OCI-LY1 (cell line): ENCODE measurements around the gene COL15A1.

ENCODE experiments used
- H2AFZ ChIP-seq: fragments of 200-600 bp; sonication (generic), shearing (Covaris generic); 2 replicates; pipeline ENCODE4 v1.6.0; 2014; ENCODE audit warnings: antibody characterized with exemption, mild to moderate bottlenecking, low read length
- H3F3A ChIP-seq: fragments of 200-600 bp; sonication (generic), shearing (Covaris generic); 2 replicates; pipeline ENCODE4 v1.6.0; 2014; ENCODE audit warnings: mild to moderate bottlenecking, antibody characterized with exemption, low read length, moderate library complexity; ENCODE audit not compliant: insufficient read depth
- H3K27ac ChIP-seq: fragments of 200-600 bp; sonication (generic); 2 replicates; pipeline ENCODE4 v1.5.1; 2014; ENCODE audit warnings: low read length, mixed run types, mild to moderate bottlenecking, low read depth; ENCODE audit not compliant: poor library complexity, severe bottlenecking
- H3K27me3 ChIP-seq: fragments of 200-600 bp; sonication (generic); 2 replicates; pipeline ENCODE4 v1.6.0; 2014; ENCODE audit warnings: antibody characterized with exemption, mild to moderate bottlenecking, low read length, moderate library complexity; ENCODE audit not compliant: insufficient read depth
- H3K36me3 ChIP-seq: fragments of 200-600 bp; sonication (generic); 2 replicates; pipeline ENCODE4 v1.6.1; 2014; ENCODE audit warnings: mild to moderate bottlenecking, antibody characterized with exemption, low read length, moderate library complexity, mixed read lengths; ENCODE audit not compliant: insufficient read depth
- H3K4me1 ChIP-seq: fragments of 200-600 bp; sonication (generic); 2 replicates; pipeline ENCODE4 v1.5.1; 2014; ENCODE audit warnings: mild to moderate bottlenecking, low read length, moderate library complexity; ENCODE audit not compliant: insufficient read depth, severe bottlenecking
- H3K4me2 ChIP-seq: fragments of 200-600 bp; sonication (generic), shearing (Covaris generic); 2 replicates; pipeline ENCODE4 v1.6.1; 2014; ENCODE audit warnings: low read length
- H3K4me3 ChIP-seq: fragments of 200-600 bp; sonication (generic); 2 replicates; pipeline ENCODE4 v1.5.1; 2014; ENCODE audit warnings: low read length, low read depth, mild to moderate bottlenecking, mixed read lengths; ENCODE audit not compliant: poor library complexity, severe bottlenecking
- H3K79me2 ChIP-seq: fragments of 200-600 bp; shearing (Covaris generic); 2 replicates; pipeline ENCODE4 v1.6.1; 2016; ENCODE audit warnings: mixed run types, low read length, mixed read lengths; ENCODE audit not compliant: insufficient read depth
- H3K9ac ChIP-seq: fragments of 200-600 bp; sonication (generic), shearing (Covaris generic); 2 replicates; pipeline ENCODE4 v1.6.1; 2014; ENCODE audit warnings: mild to moderate bottlenecking, low read length, mixed read lengths
- H3K9me2 ChIP-seq: fragments of 200-600 bp; sonication (generic), shearing (Covaris generic); 2 replicates; pipeline ENCODE4 v1.6.1; 2014; ENCODE audit warnings: low read depth, mild to moderate bottlenecking, low read length, mixed read lengths
- H3K9me3 ChIP-seq: fragments of 200-600 bp; shearing (Covaris generic); 2 replicates; pipeline ENCODE4 v1.6.1; 2014; ENCODE audit warnings: low read length, mixed read lengths
- H4K20me1 ChIP-seq: fragments of 200-600 bp; sonication (generic), shearing (Covaris generic); 2 replicates; pipeline ENCODE4 v1.6.0; 2016; ENCODE audit warnings: mild to moderate bottlenecking, low read length; ENCODE audit not compliant: insufficient read depth
- EZH2 ChIP-seq: fragments of 200-600 bp; sonication (generic), shearing (Covaris generic); IDR thresholded peaks from 2 replicates; pipeline ENCODE4 v1.8.0; 2017; ENCODE audit warnings: borderline replicate concordance, mixed run types, mild to moderate bottlenecking, antibody characterized with exemption, low read length, moderate library complexity, mixed read lengths
- TF ChIP-seq, protein P1 (sequence below): fragments of 200-600 bp; sonication (generic), shearing (Covaris generic); IDR thresholded peaks from 2 replicates; pipeline ENCODE4 v1.5.1; 2017; ENCODE audit warnings: mild to moderate bottlenecking, antibody characterized with exemption, low read length, moderate library complexity, mixed read lengths

Gene COL15A1

DNA sequence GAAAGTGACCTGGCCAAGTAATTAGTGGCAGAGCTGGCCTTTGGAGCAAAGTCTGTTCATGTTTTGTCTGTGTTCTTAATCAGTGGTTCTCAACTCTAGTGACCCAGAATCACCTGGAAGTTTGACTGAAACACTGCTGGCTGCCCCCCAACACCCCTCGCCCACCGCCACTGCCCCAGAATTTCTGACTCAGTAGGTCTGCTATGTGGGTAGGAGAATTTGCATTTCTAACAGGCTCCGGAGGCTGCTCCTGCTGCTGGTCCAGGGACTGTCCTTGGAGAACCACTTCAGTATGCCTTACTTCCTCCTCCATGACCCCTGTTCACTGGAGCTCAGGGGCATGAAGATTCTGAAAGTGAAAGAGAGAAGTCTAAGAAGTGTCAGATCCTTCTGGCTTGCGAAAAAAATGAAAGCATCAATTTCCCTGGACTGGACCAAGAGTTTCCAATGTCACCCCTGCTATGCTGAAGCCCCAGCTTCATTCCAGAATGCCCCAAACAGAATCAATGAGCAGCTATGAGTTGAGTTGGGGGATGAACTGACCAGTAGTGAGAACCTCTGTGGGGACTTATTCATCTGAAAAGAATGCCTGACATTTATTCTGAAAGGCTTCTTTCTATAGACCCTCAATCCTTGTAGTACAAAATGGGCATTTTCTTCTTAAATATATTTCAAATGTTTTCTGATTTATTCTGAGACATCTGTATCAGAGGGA, 20.8 kb upstream of the COL15A1 start:
- peaks cover 26% of the 10 kb centered on the region for H3K4me1 ChIP-seq
- H4K20me1 ChIP-seq = no peaks in the 10 kb centered on the region
- H2AFZ ChIP-seq = no peak overlapping the region
- no peak overlapping the region for H3K4me3 ChIP-seq
- no peak overlapping the region for H3K9ac ChIP-seq
- no peaks in the 10 kb centered on the region for H3K79me2 ChIP-seq
- H3K27ac ChIP-seq = no peak overlapping the region
- TF ChIP-seq, protein P1, sequence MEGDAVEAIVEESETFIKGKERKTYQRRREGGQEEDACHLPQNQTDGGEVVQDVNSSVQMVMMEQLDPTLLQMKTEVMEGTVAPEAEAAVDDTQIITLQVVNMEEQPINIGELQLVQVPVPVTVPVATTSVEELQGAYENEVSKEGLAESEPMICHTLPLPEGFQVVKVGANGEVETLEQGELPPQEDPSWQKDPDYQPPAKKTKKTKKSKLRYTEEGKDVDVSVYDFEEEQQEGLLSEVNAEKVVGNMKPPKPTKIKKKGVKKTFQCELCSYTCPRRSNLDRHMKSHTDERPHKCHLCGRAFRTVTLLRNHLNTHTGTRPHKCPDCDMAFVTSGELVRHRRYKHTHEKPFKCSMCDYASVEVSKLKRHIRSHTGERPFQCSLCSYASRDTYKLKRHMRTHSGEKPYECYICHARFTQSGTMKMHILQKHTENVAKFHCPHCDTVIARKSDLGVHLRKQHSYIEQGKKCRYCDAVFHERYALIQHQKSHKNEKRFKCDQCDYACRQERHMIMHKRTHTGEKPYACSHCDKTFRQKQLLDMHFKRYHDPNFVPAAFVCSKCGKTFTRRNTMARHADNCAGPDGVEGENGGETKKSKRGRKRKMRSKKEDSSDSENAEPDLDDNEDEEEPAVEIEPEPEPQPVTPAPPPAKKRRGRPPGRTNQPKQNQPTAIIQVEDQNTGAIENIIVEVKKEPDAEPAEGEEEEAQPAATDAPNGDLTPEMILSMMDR = no peak
- no peak for TF ChIP-seq EZH2
- no peaks in the 10 kb centered on the region for H3K27me3 ChIP-seq
- no peaks in the 10 kb centered on the region for H3K9me3 ChIP-seq
- no peaks in the 10 kb centered on the region for H3F3A ChIP-seq
- H3K9me2 ChIP-seq = no peaks in the 10 kb centered on the region
- 0 out of 2 replicates have a peak overlapping the region, but pooled peaks have one; percentile 27 for H3K4me2 ChIP-seq
- no peaks in the 10 kb centered on the region; the same call in 1 of the 2 replicates for H3K36me3 ChIP-seq

DNA sequence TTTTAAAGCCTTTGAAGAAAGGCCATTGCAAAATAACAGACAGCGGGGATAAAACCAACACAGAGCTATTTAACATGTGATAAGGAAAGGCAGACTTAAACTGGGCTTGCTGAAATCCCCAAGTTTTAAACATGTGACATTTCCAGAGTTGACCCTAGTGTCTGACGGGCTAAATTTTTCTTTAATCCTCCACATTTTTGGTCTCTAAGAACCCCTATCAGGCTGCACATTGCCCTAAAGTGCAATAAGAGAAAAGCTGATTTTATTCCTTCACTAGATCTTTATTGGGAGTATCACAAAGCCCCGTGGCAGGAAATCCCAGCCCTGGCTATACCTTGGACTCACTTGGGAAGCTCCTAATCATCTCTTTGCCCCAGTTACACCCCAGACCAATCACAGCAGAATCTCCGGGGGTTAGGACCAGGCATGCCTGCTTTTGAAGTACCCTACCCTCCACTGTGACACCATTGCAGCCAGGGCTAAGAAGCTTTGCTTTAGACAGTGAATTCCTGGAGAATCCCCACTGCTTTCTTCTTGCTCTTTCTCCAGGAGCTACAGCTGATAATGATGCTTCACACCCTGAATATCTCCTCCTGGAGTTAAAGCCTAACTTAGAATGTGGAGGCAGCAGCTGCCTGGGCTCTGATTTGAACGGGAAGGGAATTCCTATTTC, 20.1 kb upstream of the COL15A1 start:
- Histone ChIP-seq H3K4me1 (peaks cover 29% of the 10 kb centered on the region), H4K20me1 (no peaks in the 10 kb centered on the region), H3K9me2 (no peaks in the 10 kb centered on the region), H3K27ac (no peak overlapping the region), H3K9me3 (no peaks in the 10 kb centered on the region), H3K4me3 (no peak overlapping the region), H3K4me2 (no peak overlapping the region), H3K36me3 (no peaks in the 10 kb centered on the region; the same call in 1 of the 2 replicates), H3F3A (no peaks in the 10 kb centered on the region), H3K27me3 (no peaks in the 10 kb centered on the region), H3K79me2 (no peaks in the 10 kb centered on the region), H3K9ac (no peak overlapping the region), H2AFZ (no peak overlapping the region)
- TF ChIP-seq, protein P1 = no peak
- no peak for TF ChIP-seq EZH2

DNA sequence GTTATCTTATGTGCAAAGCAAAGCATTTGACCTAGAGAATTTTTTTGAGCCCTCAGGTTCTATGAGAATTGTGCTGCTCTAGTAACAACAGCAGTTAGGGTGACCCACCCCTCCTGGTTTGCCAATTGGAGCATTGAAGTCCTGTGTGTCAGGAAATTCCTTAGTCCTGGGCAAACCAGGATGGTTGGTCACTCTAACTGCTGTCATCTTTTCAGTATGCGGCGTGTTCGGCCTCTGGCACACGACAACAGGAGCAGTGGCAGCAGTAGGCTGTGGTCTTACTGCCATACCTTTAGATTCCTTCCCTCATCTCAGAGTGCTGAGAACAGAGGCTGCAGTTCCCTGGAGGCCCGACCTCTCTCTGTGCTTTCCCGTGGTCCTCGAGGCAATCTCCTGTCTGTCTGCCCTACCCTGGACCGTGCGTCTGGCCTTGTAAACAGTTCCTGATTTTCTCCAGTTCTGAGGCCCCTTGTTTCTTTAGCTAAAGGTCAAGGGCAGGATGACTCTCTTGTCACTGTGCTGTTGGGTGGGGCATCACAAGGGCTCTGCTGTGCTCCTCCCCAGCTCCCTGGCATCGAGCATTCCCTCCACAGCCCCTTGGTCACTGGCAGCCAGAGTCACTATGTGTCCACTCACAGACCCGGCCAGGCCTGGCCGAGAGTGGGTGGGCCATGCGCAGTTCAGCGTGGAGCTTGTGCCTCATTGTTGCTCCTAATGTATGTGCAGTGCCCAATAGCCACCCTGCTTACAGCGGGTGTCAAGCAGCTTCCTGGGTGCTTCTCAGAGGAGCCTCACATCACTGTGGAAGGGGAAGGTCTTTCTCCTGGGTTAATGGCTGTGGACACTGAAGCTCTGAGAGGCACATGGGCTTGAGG, 18.5 kb upstream of the COL15A1 start:
- TF ChIP-seq, protein P1 = no peak
- no peak for TF ChIP-seq EZH2
- Histone ChIP-seq H3K4me1 (peaks cover 45% of the 10 kb centered on the region), H3K9me2 (no peaks in the 10 kb centered on the region), H4K20me1 (no peaks in the 10 kb centered on the region), H3F3A (no peaks in the 10 kb centered on the region), H3K36me3 (no peaks in the 10 kb centered on the region), H2AFZ (no peak overlapping the region), H3K27me3 (no peaks in the 10 kb centered on the region), H3K79me2 (no peaks in the 10 kb centered on the region), H3K4me3 (no peak overlapping the region), H3K4me2 (no peak overlapping the region), H3K9ac (no peak overlapping the region), H3K9me3 (no peaks in the 10 kb centered on the region), H3K27ac (no peak overlapping the region)
